Measurements from ENCODE around the gene DCLK1. TPM values are rescaled to one million over a fixed set of nuclear protein-coding genes. Genes with fewer than 3 reads are reported as not detected.

DCLK1 gene
- total RNA-seq, 1 experiment from 2014 or later = 36.2 TPM

- H3K79me2 ChIP-seq (ENCODE audit: insufficient read depth, low read length) = no peaks in the 10 kb centered on the region
- Mint-ChIP-seq H3K9me3 (peaks cover 3 to 5% of the 10 kb centered on the region in 2 experiments; a peak in 3 of 5 replicates), H3K27me3 (ENCODE audit: low read depth) (no peaks in the 10 kb centered on the region), H3K4me1 (no peaks in the 10 kb centered on the region; a peak in 1 of 4 replicates), H3K36me3 (ENCODE audit: insufficient read depth in 1 of 3, low read depth in 3 of 3) (peaks cover 0 to under 1% (median 0%) of the 10 kb centered on the region in 3 experiments; a peak in 3 of 7 replicates), H3K4me3 (no peak overlapping the region), H3K27ac (no peak overlapping the region)
- H3K18ac ChIP-seq (ENCODE audit: insufficient read length, low read depth, low read length) = no peak overlapping the region
- WGBS (ENCODE audit: extremely low coverage, insufficient read length, low lambda C conversion rate) = no CpG with 5 or more reads among the region's 5 CpGs
- no peak overlapping the region for H2BK5ac ChIP-seq (ENCODE audit: insufficient read length, low read length)
- no peak overlapping the region for H2AK5ac ChIP-seq (ENCODE audit: insufficient read length, low read length)
- H3K27me3 ChIP-seq (ENCODE audit: insufficient read depth, low read length) = no peaks in the 10 kb centered on the region
- TF ChIP-seq CTCF (conservative IDR thresholded peaks at IDR 0.05) = no peak
- no peak overlapping the region for H4K91ac ChIP-seq (ENCODE audit: insufficient read length, low read depth, low read length)
- no peak overlapping the region for H3K4ac ChIP-seq (ENCODE audit: low read depth, low read length)
- no peak overlapping the region for H3K4me2 ChIP-seq (ENCODE audit: insufficient read depth, insufficient read length, low read length)
- no peak overlapping the region for H4K5ac ChIP-seq (ENCODE audit: insufficient read length, low read depth, low read length)
- no peak overlapping the region for H2BK12ac ChIP-seq (ENCODE audit: insufficient read length, low read depth, low read length)
- no peak overlapping the region for H2BK15ac ChIP-seq (ENCODE audit: low read depth, low read length)
- no peak overlapping the region for H2BK120ac ChIP-seq (ENCODE audit: low read depth, low read length, poor library complexity, severe bottlenecking)
- no peaks in the 10 kb centered on the region for H3K79me1 ChIP-seq (ENCODE audit: insufficient read depth, low read depth, low read length, poor library complexity, severe bottlenecking)
- H3K27ac ChIP-seq (ENCODE audit: insufficient read length, low read depth, low read length) = no peak overlapping the region
- no peak overlapping the region for H2BK20ac ChIP-seq (ENCODE audit: low read depth, low read length, poor library complexity, severe bottlenecking)
- H3K23ac ChIP-seq (ENCODE audit: insufficient read length, low read depth, low read length) = no peak overlapping the region
- H3K9ac ChIP-seq (ENCODE audit: extremely low read depth, insufficient read length, low read length) = no peak overlapping the region
- no peak overlapping the region for H3K56ac ChIP-seq (ENCODE audit: insufficient read length, low read depth, low read length)
- H3K23me2 ChIP-seq (ENCODE audit: insufficient read length, low read depth, low read length, poor library complexity, severe bottlenecking) = no peaks in the 10 kb centered on the region
- no peak overlapping the region; the same call in 1 of the 2 replicates for H3K14ac ChIP-seq (ENCODE audit: insufficient read depth, low read length)
- H3K4me1 ChIP-seq (ENCODE audit: insufficient read depth, low read length) = no peaks in the 10 kb centered on the region
- H3K9me3 ChIP-seq (ENCODE audit: control insufficient read depth, low read depth, low read length) = no peaks in the 10 kb centered on the region
- H4K8ac ChIP-seq (replicated peaks; ENCODE audit: insufficient read length, low read depth, low read length) = no peak overlapping the region
- DNase-seq = no peak
- H3T11ph ChIP-seq (ENCODE audit: low read length) = no peak overlapping the region
- H4K20me1 ChIP-seq (ENCODE audit: control insufficient read depth, insufficient read depth, insufficient read length) = no peaks in the 10 kb centered on the region
- H2AFZ ChIP-seq (ENCODE audit: low read length) = no peak overlapping the region
Observed at GRCh38 chr13:36006894-36007675, 124.1 kb downstream of the DCLK1 start.
